IMR-90 (cell line): ENCODE data around the gene CD82. TPM values are rescaled to one million over a fixed set of nuclear protein-coding genes. Genes with fewer than 3 reads are reported as not detected.

Source experiments
- ATAC-seq: fragments of 200-7000 bp; cut with Tn5 transposase; 2 replicates; pipeline ENCODE4 v1.9.1; 2020; ENCODE audit warnings: low read depth, mild to moderate bottlenecking, moderate library complexity
- BruUV-seq: library from RNA; stranded (reverse); fragments of 400-500 nt; replicated peaks from 2 replicates; lab custom pipeline; 2021; lab: Mats Ljungman, UMichigan
- CTCF ChIA-PET: fragments of 300-600 bp; formaldehyde crosslinking; extraction: SDS; loops from one replicate; lab custom pipeline; 2021; ENCODE audit warnings: antibody characterized with exemption; lab: Yijun Ruan, JAX
- POLR2A ChIA-PET: fragments of 300-600 bp; sonication (Branson Sonifier 250); formaldehyde crosslinking; loops from one replicate; lab custom pipeline; 2022; ENCODE audit warnings: antibody characterized with exemption; ENCODE audit not compliant: unreplicated experiment; lab: Charles Lee
- DNase-seq: peaks from one replicate; pipeline ENCODE4 v3.0.0; 2013
- H2AFZ ChIP-seq: replicated peaks from 2 replicates; pipeline ENCODE3; 2013; ENCODE audit warnings: low read length, mild to moderate bottlenecking; ENCODE audit not compliant: poor library complexity
- H2AK5ac ChIP-seq: 2 replicates; pipeline ENCODE4 v1.6.1; 2013; ENCODE audit warnings: low read depth, low read length, inconsistent platforms
- H2AK9ac ChIP-seq: replicated peaks from 2 replicates; pipeline ENCODE3; 2013; ENCODE audit warnings: mild to moderate bottlenecking, low read depth, low read length, moderate library complexity; ENCODE audit not compliant: poor library complexity
- H2BK120ac ChIP-seq: 2 replicates; pipeline ENCODE4 v1.6.1; 2013; ENCODE audit warnings: low read depth, low read length, inconsistent platforms
- H2BK15ac ChIP-seq: 3 replicates; pipeline ENCODE4 v1.6.1; 2013; ENCODE audit warnings: low read depth, low read length, inconsistent platforms
- H2BK20ac ChIP-seq: 2 replicates; pipeline ENCODE4 v1.6.1; 2013; ENCODE audit warnings: low read depth, mild to moderate bottlenecking, inconsistent platforms, low read length, moderate library complexity
- H2BK5ac ChIP-seq: 2 replicates; pipeline ENCODE4 v1.6.1; 2013; ENCODE audit warnings: mild to moderate bottlenecking, low read depth, low read length, inconsistent platforms; ENCODE audit not compliant: poor library complexity, severe bottlenecking
- H3K14ac ChIP-seq: replicated peaks from 2 replicates; pipeline ENCODE4 v1.6.1; 2013; ENCODE audit warnings: low read depth, low read length, inconsistent platforms
- H3K18ac ChIP-seq: 2 replicates; pipeline ENCODE4 v1.6.1; 2013; ENCODE audit warnings: low read depth, low read length, control low read depth
- H3K23ac ChIP-seq: 2 replicates; pipeline ENCODE4 v1.6.1; 2013; ENCODE audit warnings: low read depth, low read length, inconsistent platforms
- H3K27ac ChIP-seq: 2 replicates; pipeline ENCODE4 v1.5.1; 2013; ENCODE audit warnings: mild to moderate bottlenecking, control low read depth, low read length; ENCODE audit not compliant: insufficient read depth
- H3K27me3 ChIP-seq: 2 replicates; pipeline ENCODE4 v1.6.1; 2013; ENCODE audit warnings: low read length; ENCODE audit not compliant: control insufficient read depth, insufficient read depth
- H3K36me3 ChIP-seq: 2 replicates; pipeline ENCODE4 v1.6.1; 2013; ENCODE audit warnings: low read length, mixed read lengths; ENCODE audit not compliant: control insufficient read depth, insufficient read depth
- H3K4ac ChIP-seq: 2 replicates; pipeline ENCODE4 v1.6.1; 2013; ENCODE audit warnings: low read depth, low read length, inconsistent platforms
- H3K4me1 ChIP-seq: 2 replicates; pipeline ENCODE4 v1.6.1; 2013; ENCODE audit warnings: low read length, mixed read lengths; ENCODE audit not compliant: control insufficient read depth, insufficient read depth
- H3K4me2 ChIP-seq: 2 replicates; pipeline ENCODE4 v1.6.1; 2013; ENCODE audit warnings: low read depth, mild to moderate bottlenecking, control low read depth, low read length, moderate library complexity
- H3K4me3 ChIP-seq: 2 replicates; pipeline ENCODE4 v1.5.1; 2013; ENCODE audit warnings: low read depth, mild to moderate bottlenecking, control low read depth, low read length, moderate library complexity; ENCODE audit not compliant: insufficient read depth
- H3K56ac ChIP-seq: 2 replicates; pipeline ENCODE4 v1.6.1; 2013; ENCODE audit warnings: low read length, inconsistent platforms; ENCODE audit not compliant: insufficient read depth; ENCODE audit errors: extremely low read depth
- H3K79me1 ChIP-seq, 2 experiments: 2 replicates each; pipeline ENCODE4 v1.6.1; 2013; ENCODE audit warnings: low read length in 2 of 2, inconsistent platforms in 1 of 2, low read depth in 1 of 2
- H3K9ac ChIP-seq: 2 replicates; pipeline ENCODE4 v1.6.1; 2013; ENCODE audit warnings: low read depth, low read length, control low read depth
- H3K9me1 ChIP-seq: 2 replicates; pipeline ENCODE4 v1.6.1; 2013; ENCODE audit warnings: low read length, inconsistent platforms; ENCODE audit not compliant: insufficient read depth
- H3K9me3 ChIP-seq: 2 replicates; pipeline ENCODE4 v1.6.1; 2013; ENCODE audit warnings: low read length; ENCODE audit not compliant: control insufficient read depth, insufficient read depth
- H4K20me1 ChIP-seq: 2 replicates; pipeline ENCODE4 v1.6.1; 2013; ENCODE audit warnings: low read length, inconsistent platforms; ENCODE audit not compliant: insufficient read depth
- H4K5ac ChIP-seq: 2 replicates; pipeline ENCODE4 v1.6.1; 2013; ENCODE audit warnings: mild to moderate bottlenecking, low read depth, low read length, control low read depth
- H4K8ac ChIP-seq, 2 experiments: 2 replicates each; pipeline ENCODE4 v1.6.1; 2013; ENCODE audit warnings: low read depth in 2 of 2, low read length in 2 of 2, control low read depth in 1 of 2, inconsistent platforms in 1 of 2
- H4K91ac ChIP-seq: 2 replicates; pipeline ENCODE4 v1.6.1; 2013; ENCODE audit warnings: low read depth, low read length, inconsistent platforms; ENCODE audit not compliant: insufficient read depth
- MAZ ChIP-seq: IDR thresholded peaks from 2 replicates; pipeline ENCODE4 v1.6.1; 2012; ENCODE audit warnings: low read depth, mild to moderate bottlenecking, low read length, improper control_type of control experiment, moderate library complexity, borderline replicate concordance
- WGBS, 2 experiments: methylation state at CpG; one replicate each; pipeline versions ENCODE4 v1.1.5 to v1.1.7; 2013; ENCODE audit warnings: missing lambda C conversion rate in 2 of 2; ENCODE audit not compliant: insufficient read length in 1 of 2; ENCODE audit errors: extremely low coverage in 2 of 2; 5-methylcytosine and 5-hydroxymethylcytosine counted together
- dilution Hi-C: fragments of 300-500 bp; cut with HindIII; formaldehyde crosslinking; loops from one replicate; pipeline ENCODE4 v1.14.3; 2018; ENCODE audit warnings: low sequenced_read_pairs; ENCODE audit not compliant: unreplicated experiment
- in situ Hi-C: fragments of 300-500 bp; cut with MboI; formaldehyde crosslinking; loops from 3 replicates; pipeline ENCODE4 v1.14.3; 2019; ENCODE audit warnings: low sequenced_read_pairs, inconsistent platforms, mixed read lengths
- intact Hi-C: fragments of 100-400 bp; cut with micrococcal nuclease; formaldehyde crosslinking; loops from 2 replicates; pipeline ENCODE4 v1.10.0; 2022
- polyA plus RNA-seq, 3 experiments: library from polyadenylated mRNA; depleted of rRNA; stranded (reverse); fragments of >200 nt; gene quantifications; 2 replicates each; pipeline ENCODE4 v1.2.3, GENCODE V29; 2012; ENCODE audit warnings: low replicate concordance in 1 of 3
- total RNA-seq: library from RNA; depleted of rRNA; stranded (reverse); fragments of >200 nt; gene quantifications from 2 replicates; pipeline ENCODE4 v1.2.3, GENCODE V29; 2012

Gene CD82
- total and polyA plus RNA-seq, 2 of the 4 experiments (the other 2 are of a cell fraction) = 32.8 to 49.4 TPM

GRCh38 chr11:44570411-44571155 lies 5.1 kb downstream of the CD82 start:
- H3K36me3 ChIP-seq = no peaks in the 10 kb centered on the region
- ATAC-seq (no peak), DNase-seq (no peak)
- no peak overlapping the region for H3K4me2 ChIP-seq
- peak overlapping the region; percentile 29; the same call in 1 of the 2 replicates for H3K23ac ChIP-seq
- no peak overlapping the region for H3K9ac ChIP-seq
- WGBS, 2 experiments = 96% methylated on average over 3 of the region's 10 CpGs; no CpG with 5 or more reads in 1 of the 2 experiments
- ChIA-PET POLR2A (interaction anchor here (0.6 kb wide), 1 partner anchor 776 kb away, joined by 4 read pairs; no protein-coding TSS in a partner anchor), CTCF (interaction anchor here (0.8 to 1.6 kb wide), 3 partner anchors 14 to 341 kb away, joined by 3 to 6 read pairs (median 3); no protein-coding TSS in a partner anchor)
- peak overlapping the region; percentile 93 for H3K4ac ChIP-seq
- in situ Hi-C loops = loop anchor here (25.0 kb wide), 1 partner anchor 1242 kb away; the partner anchor contains the start of gene SLC35C1
- peak overlapping the region; percentile 76 for H4K91ac ChIP-seq
- TF ChIP-seq MAZ = no peak
- peak overlapping the region; percentile 92 for H2BK120ac ChIP-seq
- intact Hi-C loops = no loop called here
- dilution Hi-C loops = no loop called here
- no peaks in the 10 kb centered on the region for H3K27me3 ChIP-seq
- no peaks in the 10 kb centered on the region for H3K9me3 ChIP-seq
- peak overlapping the region; percentile 85 for H2BK5ac ChIP-seq
- H3K9me1 ChIP-seq = peaks cover 39% of the 10 kb centered on the region
- peak overlapping the region; percentile 31 for H4K5ac ChIP-seq
- H3K4me1 ChIP-seq = peaks cover 53% of the 10 kb centered on the region
- no peak overlapping the region for H2AFZ ChIP-seq
- H2AK9ac ChIP-seq = no peak overlapping the region
- peak overlapping the region; percentile 67 for H2BK15ac ChIP-seq
- peak overlapping the region; percentile 88 for H2AK5ac ChIP-seq
- peaks cover 44 to 84% of the 10 kb centered on the region in 2 experiments for H3K79me1 ChIP-seq
- H2BK20ac ChIP-seq = peak overlapping the region; percentile 90
- no peak overlapping the region for H3K4me3 ChIP-seq
- H4K8ac ChIP-seq = peak overlapping the region; percentile 32 to 61; a peak in 2 of 4 replicates
- H3K56ac ChIP-seq = no peak overlapping the region
- no peaks in the 10 kb centered on the region for H4K20me1 ChIP-seq
- no TSS peak for BruUV-seq
- peak overlapping the region; percentile 29; the same call in 1 of the 2 replicates for H3K18ac ChIP-seq
- peak overlapping the region; percentile 89 for H3K14ac ChIP-seq
- peak overlapping the region; percentile 63 for H3K27ac ChIP-seq
